ENCODE data around the gene PDCD1LG2.

PDCD1LG2 gene

DNA sequence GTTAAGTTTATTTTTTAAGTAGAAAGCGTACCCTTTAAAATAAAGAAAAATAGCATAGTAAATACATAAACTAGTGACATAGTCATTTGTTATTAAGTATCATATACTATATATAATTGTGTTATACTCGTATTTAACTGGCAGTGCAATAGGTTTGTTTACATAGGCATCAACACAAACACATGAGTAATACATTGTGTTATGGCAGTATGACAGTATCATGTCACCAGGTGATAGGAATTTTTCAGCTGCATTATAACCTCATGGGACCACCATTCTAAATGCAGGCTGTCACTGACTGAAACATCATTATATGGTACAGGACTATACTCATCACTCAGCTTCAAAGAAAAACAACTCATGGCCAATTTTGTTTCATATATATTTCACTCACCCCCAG is 110.2 kb downstream of the PDCD1LG2 start:
- TF ChIP-seq GATA3 (IDR thresholded peaks at IDR 0.05; ENCODE audit: low read depth, low read length) (no peak), GATA2 (IDR thresholded peaks at IDR 0.05; ENCODE audit: low read depth, low read length) (no peak)

Data from SH-SY5Y (cell line).